NCI-H2171 (cell line): ENCODE measurements around the gene CLNS1A.
"Not testable (repeated sequence)": the region's sequence is repeated elsewhere in the genome, so short reads cannot be mapped to it uniquely, and the experiment has no call there.

Experiments
- DNase-seq: peaks from one replicate; lab custom pipeline; 2025; lab: John Stamatoyannopoulos, UW

Gene CLNS1A

DNA sequence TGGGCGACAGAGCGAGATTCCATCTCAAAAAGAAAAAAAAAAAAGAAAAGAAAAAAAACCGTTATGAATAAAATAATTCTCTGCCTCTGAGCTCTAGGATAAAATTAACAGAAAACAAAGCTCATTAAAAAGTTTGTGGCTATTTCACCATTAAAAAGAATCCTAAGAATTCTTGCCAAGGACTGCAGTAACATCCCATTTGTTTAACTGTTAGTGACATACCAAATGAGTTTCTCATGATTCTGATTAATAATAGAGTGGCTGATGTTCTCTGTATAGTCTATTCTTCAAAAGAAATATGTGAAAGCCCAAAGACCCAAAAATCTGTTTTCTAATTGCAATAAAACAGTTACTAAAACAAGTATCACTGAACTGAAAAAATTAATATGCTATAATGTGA is 19.7 kb downstream of the CLNS1A start:
- no peak for DNase-seq

DNA sequence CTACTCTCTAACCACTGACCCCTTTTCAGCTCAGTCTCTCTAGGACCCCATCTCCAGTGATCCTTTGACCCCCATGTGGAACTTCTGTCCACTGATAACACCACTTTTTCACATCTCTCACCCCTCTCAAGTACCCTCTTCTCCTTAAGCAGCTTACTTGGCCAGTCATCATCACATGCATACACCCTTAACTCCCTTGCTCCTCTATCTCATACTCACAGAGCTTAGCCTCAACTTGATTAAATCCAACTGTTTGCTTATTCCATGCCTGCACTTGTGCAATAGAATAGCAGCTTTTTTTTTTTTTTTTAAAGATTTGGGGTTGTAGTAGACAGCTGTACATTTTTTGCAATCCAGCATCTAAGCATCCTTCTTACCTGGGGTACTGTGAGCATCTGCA is 25.7 kb downstream of the CLNS1A start:
- no peak for DNase-seq

DNA sequence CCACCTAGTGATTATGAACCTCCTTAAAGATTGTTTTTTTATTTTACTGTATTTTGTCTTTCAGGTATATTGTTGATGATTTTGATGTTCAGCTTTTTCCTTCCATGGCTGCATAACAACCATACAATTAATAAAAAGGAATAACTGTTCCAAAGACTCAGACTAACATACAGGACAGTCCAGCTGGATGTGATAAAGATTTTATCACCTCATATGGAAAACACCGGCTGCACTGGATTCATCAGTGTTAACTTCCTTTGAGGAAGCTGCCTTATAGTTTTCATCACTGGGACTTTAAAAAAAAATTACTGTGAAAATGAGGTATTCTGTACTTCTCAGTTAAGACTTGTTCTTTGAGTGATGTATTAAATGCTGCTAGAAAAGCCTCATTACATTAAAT is 28.4 kb downstream of the CLNS1A start:
- DNase-seq, result no peak

DNA sequence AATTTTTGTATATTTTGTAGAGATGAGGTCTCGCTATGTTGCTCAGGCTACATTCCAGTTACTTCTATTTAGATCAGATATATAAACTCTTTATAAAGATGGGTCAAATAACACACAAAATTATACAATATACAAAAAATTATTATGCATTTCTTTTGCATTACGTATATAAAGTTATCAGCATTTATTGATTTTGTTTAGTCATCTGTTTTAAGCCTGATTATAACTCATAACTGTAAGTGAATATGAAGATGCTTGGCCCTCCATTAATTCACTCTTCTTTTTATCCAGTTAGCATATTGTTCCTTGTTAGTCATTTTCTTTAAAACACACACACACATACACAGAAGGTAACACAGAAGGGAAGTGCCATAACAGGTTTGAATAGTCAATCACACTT is 33.3 kb downstream of the CLNS1A start:
- DNase-seq, result no peak

DNA sequence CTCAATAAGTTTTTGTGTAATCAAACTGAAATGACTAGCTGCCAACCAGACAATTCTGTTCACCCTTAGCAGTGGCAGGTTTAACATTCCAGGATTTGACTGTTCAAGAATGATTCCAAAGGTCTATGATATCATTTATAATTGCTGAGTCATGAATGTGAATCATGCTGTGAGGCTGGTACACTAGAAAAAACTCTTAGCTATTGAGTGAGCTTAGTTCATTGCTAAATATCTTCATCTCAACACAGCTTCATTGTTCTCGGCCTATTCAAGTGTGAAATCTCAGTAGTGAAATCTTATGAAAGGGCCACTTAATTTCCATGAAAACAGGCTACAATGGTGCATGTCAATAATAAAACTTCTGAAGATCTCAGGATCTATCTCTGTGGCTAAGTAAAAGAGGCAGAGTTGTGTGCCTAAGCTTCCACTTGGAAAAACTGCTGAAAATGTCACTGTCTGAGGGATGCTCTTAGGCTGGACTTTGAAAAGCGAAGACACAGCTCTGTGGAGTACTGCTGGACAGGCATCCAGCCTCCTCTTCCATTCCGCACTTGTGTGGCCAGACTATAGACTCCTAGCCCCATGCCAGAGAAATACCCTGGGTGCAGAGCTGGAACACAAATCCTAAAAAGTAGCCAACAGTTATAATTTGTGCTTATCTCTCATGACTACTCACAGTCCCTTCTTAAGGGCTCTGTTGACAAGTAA is 35.1 kb downstream of the CLNS1A start:
- no peak for DNase-seq

DNA sequence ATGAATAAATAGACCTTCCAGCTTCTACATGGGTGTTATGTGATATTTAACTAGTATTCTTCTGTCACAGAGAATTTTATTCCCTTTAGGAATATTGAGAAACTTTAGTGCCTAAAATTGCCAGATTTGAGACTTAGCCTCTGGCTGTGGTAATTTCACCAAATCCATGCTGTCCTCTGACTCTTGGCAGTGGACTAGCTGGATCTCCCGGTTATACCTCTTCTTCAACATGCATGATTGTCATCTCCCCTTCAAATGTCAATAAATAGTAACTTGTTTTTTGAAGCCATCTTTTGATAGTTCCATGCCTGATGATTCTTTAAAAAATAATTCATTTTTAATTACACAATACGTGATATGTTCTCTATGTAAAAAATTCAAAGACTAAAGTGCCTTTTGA is 39.4 kb downstream of the CLNS1A start:
- DNase-seq, result no peak

DNA sequence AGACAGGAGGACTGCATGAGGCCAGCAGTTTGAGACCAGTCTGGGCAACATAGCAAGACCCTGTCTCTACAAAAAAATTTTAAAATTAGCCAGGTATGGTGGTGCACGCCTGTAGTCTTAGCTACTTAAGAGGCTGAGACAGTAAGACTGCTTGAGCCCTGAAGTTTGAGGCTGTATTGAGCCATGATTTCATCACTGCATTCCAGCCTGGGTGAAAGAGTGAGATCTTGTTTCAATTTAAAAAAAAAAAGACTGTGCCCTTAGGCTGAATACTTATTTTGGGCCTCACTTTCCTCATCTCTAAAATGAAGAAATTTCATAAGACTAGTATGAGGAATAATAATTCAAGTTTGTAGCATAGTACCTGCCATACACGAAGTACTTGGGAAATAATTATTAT is 41.0 kb downstream of the CLNS1A start:
- DNase-seq, result no peak

DNA sequence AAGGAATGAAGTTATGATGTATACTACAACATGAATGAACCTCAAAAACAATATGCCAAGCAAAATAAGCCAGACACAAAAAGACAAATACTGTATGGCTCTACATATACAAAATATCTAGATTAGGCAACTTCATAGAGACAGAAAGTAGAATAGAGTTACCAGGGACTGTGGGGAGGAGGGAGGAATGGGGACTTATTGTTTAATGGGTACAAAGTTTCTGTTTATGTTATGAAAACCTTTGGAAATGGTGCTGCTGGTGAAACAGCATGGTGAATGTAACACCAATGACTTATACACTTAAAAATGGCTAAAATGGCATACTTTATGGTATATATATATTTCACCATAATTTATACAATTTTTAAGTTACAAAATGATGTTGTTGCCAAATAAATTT is 43.7 kb downstream of the CLNS1A start:
- DNase-seq, result no peak

DNA sequence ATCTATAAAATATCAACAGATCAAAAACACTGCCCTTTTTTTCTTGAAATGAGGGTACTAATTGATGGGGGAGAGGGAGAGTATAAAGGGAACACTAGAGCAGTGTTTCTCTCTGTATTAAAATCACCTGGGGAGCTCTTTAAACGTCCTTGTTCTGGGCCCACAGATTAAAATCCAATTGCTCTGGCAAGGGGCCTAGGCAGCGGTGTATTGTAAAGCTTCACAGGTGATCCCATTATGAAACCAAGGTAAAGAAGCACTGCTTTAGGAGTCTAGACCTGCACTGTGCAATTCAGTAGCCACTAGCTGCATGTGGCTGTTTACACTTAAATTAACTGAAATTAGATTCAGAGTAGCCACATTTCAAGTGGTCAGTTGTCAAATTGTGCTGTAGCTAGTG is 44.9 kb downstream of the CLNS1A start:
- no peak for DNase-seq

DNA sequence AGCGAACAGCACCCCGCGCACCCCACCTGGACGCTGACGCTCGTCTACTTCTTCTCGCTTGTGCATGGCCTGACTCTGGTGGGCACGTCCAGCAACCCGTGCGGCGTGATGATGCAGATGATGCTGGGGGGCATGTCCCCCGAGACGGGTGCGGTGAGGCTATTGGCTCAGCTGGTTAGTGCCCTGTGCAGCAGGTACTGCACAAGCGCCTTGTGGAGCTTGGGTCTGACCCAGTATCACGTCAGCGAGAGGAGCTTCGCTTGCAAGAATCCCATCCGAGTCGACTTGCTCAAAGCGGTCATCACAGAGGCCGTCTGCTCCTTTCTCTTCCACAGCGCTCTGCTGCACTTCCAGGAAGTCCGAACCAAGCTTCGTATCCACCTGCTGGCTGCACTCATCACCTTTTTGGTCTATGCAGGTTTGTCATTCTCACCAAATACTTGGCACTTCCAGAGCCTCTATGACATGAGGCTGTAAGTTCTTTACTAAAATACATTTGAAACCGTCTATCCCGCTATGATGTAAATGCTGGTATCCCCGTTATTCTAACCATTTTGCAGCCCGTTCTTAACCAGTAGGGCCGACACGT is 47.3 kb downstream of the CLNS1A start:
- peak; percentile 8 for DNase-seq

DNA sequence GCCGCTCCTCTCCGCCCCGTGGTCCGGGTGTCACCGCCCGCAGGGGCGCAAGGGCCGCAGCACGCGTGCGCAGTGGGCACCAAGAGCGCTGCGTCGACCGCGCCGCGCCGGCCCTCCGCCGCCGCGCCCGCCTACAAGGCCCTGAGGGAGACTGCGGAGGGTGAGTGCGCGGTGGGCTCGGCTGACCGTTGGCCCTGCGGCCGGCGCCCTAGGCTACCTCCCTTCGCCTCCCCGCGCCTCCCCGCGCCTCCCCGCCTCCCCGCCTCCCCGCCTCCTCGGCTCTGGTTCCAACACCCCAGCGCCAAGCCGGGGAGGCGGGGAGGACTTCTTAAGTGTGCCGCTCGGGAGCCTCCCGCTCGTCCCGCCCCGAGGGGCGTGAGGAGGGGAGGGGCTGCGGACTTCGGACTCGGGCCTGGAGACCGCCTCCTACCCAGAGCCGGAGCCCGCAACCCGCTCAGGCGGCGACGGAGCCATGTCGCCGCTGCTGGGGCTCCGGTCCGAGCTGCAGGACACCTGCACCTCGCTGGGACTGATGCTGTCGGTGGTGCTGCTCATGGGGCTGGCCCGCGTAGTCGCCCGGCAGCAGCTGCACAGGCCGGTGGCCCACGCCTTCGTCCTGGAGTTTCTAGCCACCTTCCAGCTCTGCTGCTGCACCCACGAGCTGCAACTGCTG is 47.9 kb downstream of the CLNS1A start, which contains the start of gene AQP11:
Gene AQP11 (plus strand): TSS at position 433 of the 673 bp plus-strand sequence. CDS start 40 bp downstream, at position 473.
- peak; percentile 80 for DNase-seq

DNA sequence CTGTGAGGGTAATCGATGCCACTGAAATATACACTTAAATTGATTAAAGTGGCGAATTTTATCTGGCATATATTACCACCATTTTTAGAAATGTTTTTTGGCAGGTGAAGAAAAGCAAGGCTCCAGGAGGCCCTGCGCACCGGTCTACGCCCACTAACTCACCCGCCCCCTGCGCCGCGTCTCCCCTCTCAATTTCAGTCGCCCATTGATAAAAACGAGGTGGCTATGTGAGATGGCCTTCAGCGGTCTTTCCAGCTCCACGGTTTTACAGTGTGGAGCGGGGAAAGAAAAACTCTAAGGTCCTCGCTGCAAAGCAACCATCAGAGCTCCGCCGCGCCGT is 48.4 kb downstream of the CLNS1A start:
- peak; percentile 80 for DNase-seq

DNA sequence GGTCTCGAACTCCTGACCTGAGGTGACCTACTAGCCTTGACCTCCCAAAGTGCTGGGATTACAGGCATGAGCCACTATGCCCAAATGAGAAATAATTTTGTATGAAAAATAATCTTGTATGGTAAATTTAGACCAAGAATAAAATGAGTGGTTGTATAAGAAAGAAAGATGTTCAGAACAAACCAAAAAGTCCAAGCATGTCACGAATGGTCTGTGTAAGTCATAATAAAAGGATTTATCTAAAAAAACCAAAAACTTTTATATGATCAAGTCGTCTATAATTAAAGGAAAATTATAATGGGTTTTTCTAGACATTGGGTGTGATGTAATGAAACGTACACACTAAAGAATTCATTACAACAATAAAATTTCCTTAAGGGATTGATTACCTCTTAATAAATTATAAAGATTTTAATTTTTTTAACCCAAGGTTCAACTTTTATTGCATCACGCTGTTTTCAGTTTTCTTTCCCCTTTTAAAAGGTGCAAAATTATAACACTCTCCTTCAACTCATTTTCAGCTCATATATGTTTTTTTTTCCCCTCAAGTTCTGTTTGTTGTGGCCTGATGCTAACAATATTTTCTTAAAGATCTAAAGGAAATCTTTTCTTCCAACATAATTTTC is 56.8 kb downstream of the CLNS1A start:
- peak; percentile 9 for DNase-seq

DNA sequence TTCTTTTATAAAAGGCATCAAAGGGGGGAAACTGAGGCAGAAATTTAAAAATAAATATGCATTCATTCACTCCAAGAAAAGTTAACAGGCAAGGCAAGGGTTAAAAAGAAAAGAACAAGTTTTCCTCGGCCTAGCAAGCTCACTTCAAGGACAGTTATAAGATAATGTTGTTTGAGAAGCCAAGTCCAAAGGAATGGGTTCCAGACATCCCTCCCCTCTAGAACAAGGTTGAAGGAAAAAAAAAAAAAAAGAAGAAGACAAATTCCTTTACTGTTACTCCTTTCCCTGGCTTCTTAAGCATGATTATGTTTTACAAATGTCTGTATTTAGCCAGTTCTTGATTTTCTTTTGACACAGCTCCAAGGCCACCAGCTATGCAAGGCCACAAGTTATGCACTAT is 62.2 kb downstream of the CLNS1A start:
- not testable (repeated sequence) for DNase-seq

DNA sequence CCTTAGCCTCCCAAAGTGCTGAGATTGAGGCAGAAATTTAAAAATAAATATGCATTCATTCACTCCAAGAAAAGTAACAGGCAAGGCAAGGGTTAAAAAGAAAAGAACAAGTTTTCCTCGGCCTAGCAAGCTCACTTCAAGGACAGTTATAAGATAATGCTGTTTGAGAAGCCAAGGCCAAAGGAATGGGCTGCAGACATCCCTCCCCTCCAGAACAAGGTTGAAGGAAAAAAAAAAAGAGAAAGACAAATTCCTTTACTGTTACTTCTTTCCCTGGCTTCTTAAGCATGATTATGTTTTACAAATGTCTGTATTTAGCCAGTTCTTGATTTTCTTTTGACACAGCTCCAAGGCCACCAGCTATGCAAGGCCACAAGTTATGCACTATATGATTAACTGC is 66.7 kb downstream of the CLNS1A start:
- DNase-seq, result not testable (repeated sequence)

DNA sequence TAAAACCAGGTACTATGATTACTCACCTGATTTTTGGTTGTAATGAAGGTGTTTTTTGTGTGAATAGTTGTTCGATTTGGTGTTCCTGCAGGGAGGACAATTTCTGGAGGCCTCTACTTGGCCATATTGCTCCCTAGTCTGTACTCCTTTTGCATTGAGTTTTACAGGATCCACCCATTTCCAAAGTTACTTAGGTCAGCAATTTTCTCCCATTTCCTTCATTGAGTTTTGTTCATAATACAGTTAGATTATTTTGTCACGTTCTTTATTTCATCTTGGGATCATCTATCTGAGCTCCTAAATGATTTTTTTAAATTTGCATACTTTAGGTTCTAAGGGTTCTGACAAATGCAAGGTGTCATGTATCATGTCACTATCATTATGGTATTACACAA is 67.9 kb downstream of the CLNS1A start:
- DNase-seq, result no peak

DNA sequence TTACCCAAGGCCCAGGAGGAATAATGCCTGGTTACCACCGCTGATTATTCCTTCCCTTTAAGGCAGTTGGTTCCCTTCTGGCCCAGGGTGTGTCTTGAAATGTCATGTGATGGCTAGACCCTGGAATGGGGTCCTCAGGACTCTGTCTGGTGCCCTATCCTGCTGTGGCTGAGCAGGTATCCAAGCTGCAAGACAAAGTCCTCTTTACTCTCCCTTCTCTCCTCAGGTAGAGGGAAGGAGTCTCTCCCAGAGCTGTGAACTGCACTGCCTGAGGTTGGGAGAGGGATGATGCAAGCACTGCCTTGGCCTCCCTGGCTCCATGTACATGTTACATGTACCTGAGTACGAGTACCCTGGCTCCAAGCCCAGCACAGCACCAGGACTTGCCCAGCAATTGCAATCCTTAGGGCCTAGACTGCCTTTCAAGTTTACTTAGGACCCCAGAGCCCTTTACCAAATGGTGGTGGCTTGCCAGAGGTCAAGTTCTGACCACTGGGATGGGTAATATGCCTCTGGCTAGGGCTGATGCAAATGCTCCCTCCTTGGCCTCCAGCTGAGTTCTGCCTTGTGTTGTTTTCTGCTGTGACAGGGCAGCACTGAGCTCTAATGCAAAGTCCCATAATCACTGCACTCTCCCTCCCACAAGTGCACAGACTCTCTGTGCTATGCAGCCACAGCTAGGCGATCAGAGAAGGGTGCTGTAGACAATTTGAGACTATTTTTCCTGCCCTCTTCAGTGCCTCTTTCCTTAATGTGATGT is 68.5 kb downstream of the CLNS1A start:
- DNase-seq, result no peak

DNA sequence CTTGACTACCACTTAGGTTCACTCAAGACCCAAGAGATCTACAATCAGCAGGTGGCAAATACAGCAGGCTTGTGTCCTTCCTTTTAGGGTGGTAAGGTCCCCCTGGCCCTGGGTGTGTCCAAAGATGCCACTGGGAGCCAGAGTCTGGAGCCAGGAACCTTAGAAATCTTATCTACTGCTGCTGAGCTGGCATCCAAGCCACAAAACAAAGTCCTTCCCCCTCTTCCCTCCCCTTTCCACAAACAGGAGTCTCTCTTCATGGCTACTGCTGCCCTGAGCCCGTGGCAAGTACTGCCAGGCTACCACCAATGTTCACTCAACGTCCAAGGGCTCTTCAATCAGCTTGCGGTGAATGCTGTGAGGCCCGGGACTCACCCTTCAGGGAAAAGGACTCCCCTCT is 69.3 kb downstream of the CLNS1A start:
- no peak for DNase-seq
